ENCODE measurements around the gene ULK3.
A peak's percentile ranks its signal among the peaks of the same experiment; 100 is the strongest.

ULK3 gene

GRCh38 chr15:74789741-74790079 lies 53.2 kb downstream of the ULK3 start:
- DNase-seq (ENCODE audit: low spot score) = no peak
- TF ChIP-seq CTCF (IDR thresholded peaks at IDR 0.05; ENCODE audit: extremely low read depth, missing control alignments) = no peak

GRCh38 chr15:74789171-74789631 lies 53.8 kb downstream of the ULK3 start:
- no peak for DNase-seq (ENCODE audit: low spot score)
- no peak for TF ChIP-seq CTCF (IDR thresholded peaks at IDR 0.05; ENCODE audit: extremely low read depth, missing control alignments)

GRCh38 chr15:74788683-74789151 lies 54.2 kb downstream of the ULK3 start:
- peak; percentile 76 for DNase-seq (ENCODE audit: low spot score)
- no peak for TF ChIP-seq CTCF (IDR thresholded peaks at IDR 0.05; ENCODE audit: extremely low read depth, missing control alignments)

- DNase-seq (ENCODE audit: low spot score) = no peak
- no peak for TF ChIP-seq CTCF (IDR thresholded peaks at IDR 0.05; ENCODE audit: extremely low read depth, missing control alignments)
These were observed 54.8 kb downstream of the ULK3 start for GRCh38 chr15:74788042-74788682.

- peak; percentile 80 for TF ChIP-seq CTCF (IDR thresholded peaks at IDR 0.05; ENCODE audit: extremely low read depth, missing control alignments)
- peak; percentile 84 for DNase-seq (ENCODE audit: low spot score)
These were observed 55.5 kb downstream of the ULK3 start for GRCh38 chr15:74787251-74788041.

- DNase-seq (ENCODE audit: low spot score) = no peak
- TF ChIP-seq CTCF (IDR thresholded peaks at IDR 0.05; ENCODE audit: extremely low read depth, missing control alignments) = no peak
These were observed 56.3 kb downstream of the ULK3 start for GRCh38 chr15:74786551-74787165.

Data from GM20000 (cell line).